NCI-H2029 treated with DMSO at 0.1 percent for 48 hours (cell line): Measurements from ENCODE around the gene MZT2B.
"Not testable (repeated sequence)": the region's sequence is repeated elsewhere in the genome, so short reads cannot be mapped to it uniquely, and the experiment has no call there.

Experiments
- DNase-seq: peaks from one replicate; lab custom pipeline; 2025; lab: John Stamatoyannopoulos, UW

MZT2B gene

DNA sequence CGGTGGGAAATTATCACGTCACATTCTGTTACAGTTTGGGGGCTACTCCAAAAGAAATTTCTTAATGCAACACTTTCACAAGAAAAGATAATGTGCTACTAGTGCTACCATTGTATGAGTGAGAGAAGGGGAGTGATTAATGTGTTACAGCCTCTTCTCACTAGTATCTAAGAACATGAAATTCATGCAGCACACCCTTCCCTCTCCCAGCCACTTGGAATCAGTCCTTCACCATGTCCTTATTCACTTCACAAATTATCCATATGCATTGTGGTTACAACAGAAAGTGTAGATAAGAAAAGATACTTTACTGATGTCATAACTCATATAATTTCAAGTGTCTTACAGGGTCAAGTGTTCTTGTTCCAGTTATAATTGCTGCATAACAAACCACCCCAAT lies 37.1 kb downstream of the MZT2B start:
- DNase-seq: not testable (repeated sequence)

DNA sequence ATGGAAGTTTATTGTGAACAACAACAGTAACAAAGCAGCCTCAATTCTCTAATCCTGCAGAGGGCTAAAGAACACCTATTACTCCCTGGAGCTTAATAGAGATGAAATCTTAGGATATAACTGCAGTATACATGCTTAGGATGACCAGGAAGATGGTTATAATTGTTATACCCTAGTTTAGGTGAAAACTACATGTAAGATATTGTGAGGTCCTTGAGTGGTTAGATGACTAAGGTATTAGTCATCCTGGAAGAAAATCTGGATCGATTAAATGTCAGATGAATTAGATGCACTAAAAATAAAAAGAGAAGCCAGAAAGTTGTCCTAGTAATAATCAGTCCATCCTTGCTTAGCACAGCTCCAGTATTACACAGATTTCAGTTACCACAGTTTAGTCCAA lies 38.4 kb downstream of the MZT2B start:
- not testable (repeated sequence) for DNase-seq

DNA sequence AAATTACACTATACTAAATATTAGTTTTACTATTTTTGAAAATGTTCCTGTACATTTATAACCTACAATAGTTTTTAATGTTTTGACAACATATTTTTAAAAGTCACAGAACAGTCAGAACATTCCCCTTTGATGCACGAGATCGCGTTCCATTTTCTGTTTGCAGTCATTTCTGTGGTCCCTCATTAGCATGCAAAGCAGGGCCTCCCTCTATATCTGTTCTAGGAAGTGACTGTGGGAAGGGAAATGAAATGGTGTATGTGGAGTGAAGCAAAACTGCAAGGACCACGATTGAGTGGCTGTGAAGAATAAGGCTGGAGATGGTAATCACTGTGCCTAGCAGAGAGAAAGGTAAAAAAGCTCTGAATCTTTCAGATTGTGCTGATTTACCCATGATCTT lies 40.5 kb downstream of the MZT2B start:
- not testable (repeated sequence) for DNase-seq

DNA sequence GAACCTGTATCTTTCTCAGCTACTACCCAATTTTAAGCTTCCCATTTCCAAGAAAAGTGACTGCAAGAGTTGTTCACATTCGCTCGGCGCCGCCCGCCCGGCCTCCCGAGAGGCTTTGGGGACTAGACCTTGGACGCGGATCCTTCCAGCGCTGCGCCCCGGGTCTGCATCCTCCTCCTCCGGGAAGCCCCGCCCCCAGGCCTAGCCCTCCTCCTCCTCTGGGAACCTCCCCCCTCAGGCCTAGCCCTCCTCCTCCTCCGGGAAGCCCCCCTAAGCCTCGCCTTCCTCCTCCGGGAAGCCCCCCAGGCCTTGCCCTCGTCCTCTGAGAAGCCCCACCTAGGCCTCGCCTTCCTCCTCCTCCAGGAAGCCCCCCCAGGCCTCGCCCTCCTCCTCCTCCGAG lies 45.9 kb downstream of the MZT2B start:
- not testable (repeated sequence) for DNase-seq

DNA sequence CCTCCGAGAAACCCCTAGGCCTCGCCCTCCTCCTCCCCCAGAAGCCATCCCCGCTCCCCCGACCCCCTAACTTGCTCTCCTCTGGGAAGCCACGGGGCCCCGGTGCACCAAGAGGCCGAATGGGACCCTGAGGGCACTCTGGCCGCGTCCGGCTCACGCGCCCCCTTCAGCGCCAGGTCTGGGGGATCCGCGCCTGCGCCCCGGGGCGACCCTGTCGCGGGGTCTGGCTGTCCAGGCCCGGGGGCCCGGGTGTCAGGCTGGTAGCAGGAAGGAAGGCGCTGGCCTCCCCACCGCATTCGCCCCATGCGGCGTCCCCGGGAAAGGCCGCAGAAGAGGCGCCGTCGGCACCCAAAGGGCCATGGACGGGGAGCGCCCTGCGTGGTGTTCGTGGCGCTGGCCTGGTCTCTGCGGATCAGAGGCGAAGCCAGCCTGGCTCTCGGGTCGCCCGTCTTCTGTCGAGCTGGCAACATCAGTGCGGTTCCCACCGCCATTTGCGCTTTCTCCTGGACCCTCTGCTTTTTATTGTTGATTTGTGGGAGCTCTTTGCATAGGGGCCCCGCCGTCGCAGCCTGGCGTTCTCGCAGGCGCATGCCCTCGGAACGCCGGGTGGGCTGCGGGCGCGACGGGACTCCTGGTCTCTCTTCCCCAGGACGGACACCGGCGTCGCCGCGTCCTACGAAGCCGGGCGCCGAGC lies 46.6 kb downstream of the MZT2B start:
- not testable (repeated sequence) for DNase-seq

DNA sequence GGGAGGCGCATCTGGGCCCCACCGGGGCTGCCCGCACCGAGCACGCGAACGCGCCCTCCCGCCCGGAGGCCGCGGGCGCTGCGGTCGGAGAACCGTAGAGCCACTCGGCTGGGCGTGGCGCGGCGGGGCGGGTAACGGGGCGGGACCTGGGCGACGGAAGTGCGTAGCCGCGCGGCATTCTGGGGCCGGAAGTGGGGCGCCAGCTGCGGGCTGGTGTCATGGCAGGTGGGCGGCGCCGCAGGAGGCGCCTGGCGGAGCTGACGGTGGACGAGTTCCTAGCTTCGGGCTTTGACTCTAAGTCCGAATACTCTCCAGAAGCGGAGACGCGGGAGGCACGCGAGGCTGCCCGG lies 47.1 kb downstream of the MZT2B start:
- DNase-seq: not testable (repeated sequence)

DNA sequence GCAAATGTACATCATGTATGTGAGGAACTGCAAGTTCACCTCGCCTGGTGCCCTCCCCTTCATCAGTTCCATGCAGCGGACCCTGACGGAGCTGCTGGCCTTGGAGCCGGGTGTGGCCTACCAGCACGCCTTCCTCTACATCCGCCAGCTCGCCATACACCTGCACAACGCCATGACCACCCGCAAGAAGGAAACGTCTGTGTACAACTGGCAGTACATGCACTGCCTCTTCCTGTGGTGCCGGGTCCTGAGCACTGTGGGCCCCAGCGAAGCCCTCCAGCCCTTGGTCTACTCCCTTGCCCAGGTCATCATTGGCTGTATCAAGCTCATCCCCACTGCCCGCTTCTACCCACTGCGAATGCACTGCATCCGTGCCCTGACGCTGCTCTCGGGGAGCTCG lies 48.3 kb downstream of the MZT2B start:
- DNase-seq: not testable (repeated sequence)

DNA sequence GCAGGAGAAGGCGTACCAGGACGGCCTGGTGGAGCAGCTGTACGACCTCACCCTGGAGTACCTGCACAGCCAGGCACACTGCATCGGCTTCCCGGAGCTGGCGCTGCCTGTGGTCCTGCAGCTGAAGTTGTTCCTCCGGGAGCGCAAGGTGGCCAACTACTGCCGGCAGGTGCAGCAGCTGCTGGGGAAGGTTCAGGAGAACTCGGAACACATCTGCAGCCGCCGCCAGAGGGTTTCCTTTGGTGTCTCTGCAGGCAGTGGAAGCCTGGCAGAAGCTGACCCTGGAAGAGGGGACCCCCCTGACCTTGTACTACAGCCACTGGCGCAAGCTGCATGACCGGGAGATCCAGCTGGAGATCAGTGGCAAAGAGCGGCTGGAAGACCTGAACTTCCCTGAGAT lies 48.8 kb downstream of the MZT2B start:
- DNase-seq: not testable (repeated sequence)

DNA sequence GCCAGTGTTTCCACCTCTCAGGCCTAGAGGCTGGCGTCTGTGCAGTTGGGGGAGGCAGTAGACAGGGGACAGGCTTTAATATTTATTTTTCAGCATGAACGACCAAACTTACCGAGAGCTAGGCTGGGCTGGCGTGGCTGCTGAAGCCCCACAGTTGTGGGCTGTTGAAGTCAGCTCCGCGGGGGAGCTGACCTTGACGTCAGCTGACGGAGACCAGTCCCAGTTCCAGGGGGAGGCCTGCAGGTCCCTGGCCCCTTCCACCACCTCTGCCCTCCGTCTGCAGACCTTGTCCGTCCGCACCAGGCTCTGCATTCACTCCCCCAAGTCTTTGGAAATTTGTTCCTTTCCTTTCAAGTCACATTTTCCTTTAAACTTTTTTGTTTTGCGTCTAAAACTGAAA lies 49.6 kb downstream of the MZT2B start:
- DNase-seq: no peak

DNA sequence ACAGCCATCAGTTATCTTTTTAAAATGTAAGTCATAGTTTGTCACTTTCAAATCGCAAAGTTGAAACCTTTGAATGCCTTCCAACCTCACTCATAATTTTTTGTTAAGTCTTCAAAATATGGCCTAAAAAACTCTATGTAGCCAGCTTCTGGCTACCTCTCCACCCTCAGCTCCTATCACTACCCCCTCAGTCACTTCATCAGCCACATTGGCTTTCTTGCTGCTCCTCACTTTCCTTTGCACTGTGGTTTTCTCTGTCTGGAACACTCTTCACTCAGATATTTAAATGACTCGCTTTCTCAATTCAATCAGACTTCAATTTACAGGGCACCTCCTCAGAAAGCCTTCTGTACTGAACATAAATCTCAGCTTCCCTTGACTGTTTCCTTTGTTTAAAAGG lies 51.0 kb downstream of the MZT2B start:
- DNase-seq: not testable (repeated sequence)

DNA sequence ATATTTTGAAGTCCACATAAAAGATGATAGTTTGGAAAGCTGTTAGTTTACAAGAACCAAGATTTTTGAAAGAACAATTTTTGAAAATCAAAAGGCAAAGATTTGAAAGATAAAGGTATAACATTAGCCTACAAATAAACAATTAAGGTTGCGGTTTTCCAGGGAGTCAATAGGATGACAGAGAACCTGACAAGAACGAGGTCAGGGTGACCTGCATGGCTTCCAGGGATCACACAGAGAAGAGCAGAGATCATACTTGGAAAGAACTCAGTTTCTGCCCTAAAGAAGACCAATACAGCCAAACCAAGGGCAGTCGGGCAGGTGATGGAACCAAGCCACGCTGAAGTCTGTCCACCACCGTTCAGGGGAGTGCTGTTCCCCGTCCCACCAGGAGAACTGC lies 57.5 kb downstream of the MZT2B start:
- DNase-seq: not testable (repeated sequence)
